GM18508 (cell line): Measurements from ENCODE around the gene SLC8A1.

ENCODE experiments used
- ATAC-seq: cut with Tn5 transposase; IDR thresholded peaks from one replicate; pipeline ENCODE4 v1.9.1; 2021; ENCODE audit warnings: moderate number of reproducible peaks; ENCODE audit not compliant: insufficient read depth, unreplicated experiment

Gene SLC8A1

GRCh38 chr2:40430776-40431599 is 20.9 kb downstream of the SLC8A1 start:
- no peak for ATAC-seq

DNA sequence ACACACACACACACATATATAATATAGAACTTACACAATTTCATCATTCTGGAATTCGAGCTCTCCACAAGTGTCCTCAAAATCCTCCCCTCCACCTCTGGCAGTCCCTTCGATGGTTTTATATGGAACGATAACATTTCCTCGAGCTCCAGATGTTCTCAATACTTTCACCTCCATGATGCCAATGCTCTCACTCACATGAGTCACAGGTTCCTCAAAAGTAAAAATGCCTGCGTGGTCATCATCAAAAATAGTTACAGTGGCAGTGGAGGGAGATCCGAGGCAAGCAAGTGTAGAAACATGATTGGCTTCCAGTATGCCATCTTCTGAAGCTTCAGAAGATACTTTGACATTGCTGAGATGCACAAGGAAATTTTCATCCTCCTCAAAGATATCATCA is 23.5 kb downstream of the SLC8A1 start:
- no peak for ATAC-seq

- ATAC-seq, result no peak
Observed at GRCh38 chr2:40421631-40422297, 30.1 kb downstream of the SLC8A1 start.

- ATAC-seq, result no peak
Observed at GRCh38 chr2:40420478-40420877, 31.4 kb downstream of the SLC8A1 start.

- no peak for ATAC-seq
Observed at GRCh38 chr2:40419364-40419762, 32.5 kb downstream of the SLC8A1 start.

DNA sequence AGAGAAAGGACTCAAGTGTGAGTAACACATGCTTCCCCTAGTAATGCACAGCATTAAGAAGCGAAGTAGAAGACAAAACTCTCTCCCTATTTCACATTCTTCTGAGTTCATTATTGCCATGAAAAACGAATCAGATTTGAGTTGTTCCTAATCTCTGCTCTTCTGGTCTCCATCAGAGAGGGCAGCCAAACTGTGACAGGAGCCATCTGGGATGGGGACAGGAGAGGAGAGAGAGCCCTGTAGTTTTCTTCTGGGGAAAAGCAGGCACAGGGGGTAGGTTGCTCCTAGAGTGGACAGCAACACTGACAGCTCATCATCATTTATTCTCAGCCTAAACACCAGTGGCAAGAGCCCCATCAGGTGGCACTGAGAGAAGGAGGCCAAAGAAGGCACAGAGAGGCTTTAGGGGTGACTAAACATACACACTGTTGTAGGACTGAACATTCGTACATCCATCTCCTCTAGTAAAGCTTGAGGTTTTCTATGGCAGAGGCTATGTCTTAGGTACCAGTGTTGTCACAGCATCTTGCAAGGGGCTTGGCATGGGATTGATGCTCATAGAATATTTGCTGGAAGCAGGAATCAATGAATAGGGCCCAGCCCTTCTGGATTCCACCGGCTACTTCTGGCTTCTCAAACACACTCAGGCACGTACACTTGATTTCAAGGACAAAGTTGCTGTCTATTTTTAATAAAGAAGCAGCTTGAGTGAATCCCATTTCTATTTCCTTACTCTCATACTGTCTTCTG is 33.1 kb downstream of the SLC8A1 start:
- no peak for ATAC-seq

- no peak for ATAC-seq
Observed at GRCh38 chr2:40416486-40416885, 35.4 kb downstream of the SLC8A1 start.

GRCh38 chr2:40415391-40415790 is 36.5 kb downstream of the SLC8A1 start:
- no peak for ATAC-seq

DNA sequence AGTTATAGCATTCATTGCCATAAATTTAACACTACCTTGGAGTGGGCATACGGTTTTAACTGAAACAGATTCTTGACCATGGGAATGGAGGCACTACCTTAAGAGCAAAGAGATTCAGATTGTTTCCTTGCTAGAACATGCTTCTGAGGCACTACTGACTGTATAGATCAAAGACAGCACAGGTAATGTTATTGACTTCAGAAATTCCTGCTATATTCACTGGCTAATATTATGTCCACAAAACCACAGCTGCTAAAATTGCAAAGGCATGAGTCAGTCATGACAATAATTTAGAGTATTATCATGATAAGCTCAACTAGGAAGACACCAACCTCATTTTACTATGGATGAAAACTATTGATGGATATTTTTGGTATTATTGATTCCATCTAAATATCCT is 39.4 kb downstream of the SLC8A1 start:
- no peak for ATAC-seq

- ATAC-seq, result no peak
Observed at GRCh38 chr2:40410695-40411094, 41.2 kb downstream of the SLC8A1 start.

- no peak for ATAC-seq
Observed at GRCh38 chr2:40409734-40410133, 42.2 kb downstream of the SLC8A1 start.

DNA sequence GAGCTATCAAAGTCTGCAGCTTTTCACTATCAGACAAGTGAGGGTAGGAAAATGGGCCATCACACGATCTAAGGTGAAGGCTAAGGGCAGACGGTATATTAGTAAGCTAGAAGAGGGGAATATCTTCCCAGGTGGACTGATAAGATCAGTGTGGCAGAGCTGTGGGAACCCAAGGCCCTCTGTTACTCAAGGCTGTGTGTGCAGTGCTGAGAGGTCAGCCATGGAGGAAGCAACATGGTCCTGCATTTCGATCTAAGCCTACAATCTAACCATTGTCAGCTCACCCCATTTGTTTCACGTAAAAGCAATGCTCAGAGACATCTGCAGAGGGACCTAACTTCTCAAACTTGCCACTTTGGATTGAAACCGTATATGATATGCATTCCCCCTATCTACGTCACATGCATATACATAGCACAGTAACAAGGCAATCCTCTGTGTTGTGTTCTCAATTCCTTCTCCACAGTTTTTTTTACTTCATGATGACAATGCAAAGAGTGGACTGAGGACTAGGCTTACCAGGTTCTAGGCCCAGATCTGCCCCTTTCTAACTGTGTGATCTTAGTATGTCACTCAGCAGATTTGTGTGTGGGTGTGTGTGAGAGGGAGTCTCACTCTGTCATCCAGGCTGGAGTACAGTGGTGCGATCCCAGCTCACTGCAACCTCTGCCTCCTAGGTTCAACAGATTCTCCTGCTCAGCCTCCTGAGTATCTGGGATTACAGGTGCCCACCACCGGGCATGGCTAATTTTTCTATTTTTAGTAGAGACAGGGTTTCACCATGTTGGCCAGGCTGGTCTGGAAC is 45.2 kb downstream of the SLC8A1 start:
- no peak for ATAC-seq

DNA sequence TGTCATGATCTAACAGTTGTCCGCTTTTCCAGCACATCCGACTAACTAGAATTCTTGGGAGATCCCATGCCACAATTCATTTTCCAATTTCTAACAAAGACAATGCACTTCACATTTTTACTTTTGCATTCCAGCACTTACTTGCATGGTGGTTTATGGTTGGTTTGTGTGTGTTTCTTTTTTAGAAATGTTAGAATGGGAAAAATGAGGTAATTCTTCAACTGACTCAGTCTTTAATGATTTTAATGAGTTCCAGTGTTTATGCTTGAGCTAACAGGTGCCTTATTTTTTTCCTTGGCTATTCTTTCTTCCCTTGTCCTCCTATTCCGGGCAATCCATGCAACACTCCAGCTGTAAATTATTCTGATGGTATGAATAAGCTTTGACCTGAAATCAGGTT is 46.4 kb downstream of the SLC8A1 start:
- no peak for ATAC-seq

DNA sequence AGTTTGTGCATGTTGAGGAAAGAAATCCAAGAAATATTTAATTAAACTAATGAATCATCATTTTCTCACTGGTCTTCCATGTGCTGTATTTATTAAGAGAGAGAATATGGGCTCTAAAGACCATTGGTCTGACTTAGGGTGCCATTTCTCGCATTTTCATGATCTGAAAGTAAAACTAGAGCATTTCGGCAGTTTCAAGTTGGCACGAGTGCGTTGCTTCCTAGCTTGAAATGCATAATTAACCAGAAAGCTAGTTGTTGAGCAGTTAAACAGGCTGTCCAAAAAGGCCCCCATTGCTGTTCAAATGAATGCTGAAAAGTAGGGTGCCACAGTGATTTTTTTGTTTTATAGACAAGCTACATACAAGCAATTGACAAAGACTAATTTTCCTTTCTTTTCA is 47.4 kb downstream of the SLC8A1 start:
- ATAC-seq, result no peak

DNA sequence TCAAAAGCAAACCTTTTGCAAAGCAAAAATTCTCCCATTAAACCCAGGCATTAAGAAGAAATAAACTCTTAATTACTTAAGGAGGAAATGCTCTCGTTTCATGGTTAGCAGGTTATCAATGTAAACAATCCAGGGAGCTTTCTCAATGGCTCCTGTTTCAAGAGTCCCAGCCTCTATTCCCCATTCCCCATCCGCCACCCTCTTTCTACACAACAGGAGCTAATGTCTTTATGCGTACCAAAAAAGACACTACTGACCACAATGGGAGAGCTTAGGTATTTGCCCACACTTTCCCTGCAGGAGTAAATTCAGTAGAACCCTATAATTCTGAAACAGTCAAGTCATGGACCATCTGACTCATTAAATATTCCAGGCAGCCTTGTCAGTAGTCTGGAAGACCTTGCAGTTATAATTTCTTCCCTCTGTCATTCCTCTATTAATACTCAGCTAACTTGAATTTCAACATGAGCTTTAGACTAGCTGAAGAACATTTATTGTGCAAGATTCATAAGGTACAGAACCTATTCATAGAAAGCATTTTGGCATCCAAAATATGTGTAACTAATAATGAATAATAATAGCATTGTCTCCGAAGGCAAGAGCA is 48.6 kb downstream of the SLC8A1 start:
- no peak for ATAC-seq

- ATAC-seq, result no peak
Observed at GRCh38 chr2:40401896-40402295, 50.0 kb downstream of the SLC8A1 start.

- no peak for ATAC-seq
Observed at GRCh38 chr2:40400336-40400953, 51.4 kb downstream of the SLC8A1 start.

GRCh38 chr2:40397765-40398164 is 54.1 kb downstream of the SLC8A1 start:
- no peak for ATAC-seq

GRCh38 chr2:40396124-40396523 is 55.8 kb downstream of the SLC8A1 start:
- ATAC-seq, result no peak
